ENCODE measurements around the gene DEXI.

DEXI gene

GRCh38 chr16:10921536-10922327, 20.5 kb downstream of the DEXI start:
- no peak for TF ChIP-seq CTCF (IDR thresholded peaks at IDR 0.05; ENCODE audit: control extremely low read depth, extremely low read depth, low read depth, missing control alignments)
- POLR2A ChIA-PET = interaction anchor here (0.6 kb wide), 1 partner anchor 11 kb away, joined by 8 read pairs; no protein-coding TSS in a partner anchor
- CTCF ChIA-PET = interaction anchor here (0.9 to 2.6 kb wide), 7 partner anchors 8 to 407 kb away, joined by 3 to 6 read pairs (median 3); no protein-coding TSS in a partner anchor
- no peak for DNase-seq (ENCODE audit: extremely low spot score)

- no peak for TF ChIP-seq CTCF (IDR thresholded peaks at IDR 0.05; ENCODE audit: control extremely low read depth, extremely low read depth, low read depth, missing control alignments)
- DNase-seq (ENCODE audit: extremely low spot score) = no peak
- POLR2A ChIA-PET = no interaction called here
- CTCF ChIA-PET = interaction anchor here (1.8 to 2.6 kb wide), 2 partner anchors 9 to 29 kb away, joined by 4 to 6 read pairs; no protein-coding TSS in a partner anchor
Observed at GRCh38 chr16:10920726-10921427, 21.4 kb downstream of the DEXI start.

- ChIA-PET CTCF (interaction anchor here (0.8 to 3.2 kb wide), 42 partner anchors 9 to 610 kb away, joined by 3 to 37 read pairs (median 5); partner anchors contain the start of genes CLEC16A and NUBP1), POLR2A (interaction anchor here (1.3 kb wide), 1 partner anchor 30 kb away, joined by 3 read pairs; no protein-coding TSS in a partner anchor)
- no peak for TF ChIP-seq CTCF (IDR thresholded peaks at IDR 0.05; ENCODE audit: control extremely low read depth, extremely low read depth, low read depth, missing control alignments)
- DNase-seq (ENCODE audit: extremely low spot score) = no peak
Observed at GRCh38 chr16:10919003-10919351, 23.3 kb downstream of the DEXI start.

GRCh38 chr16:10918294-10919002, 23.8 kb downstream of the DEXI start:
- DNase-seq (ENCODE audit: extremely low spot score) = peak; percentile 81
- CTCF ChIA-PET = interaction anchor here (0.6 to 3.2 kb wide), 45 partner anchors 10 to 639 kb away, joined by 3 to 37 read pairs (median 5); partner anchors contain the start of genes CLEC16A and NUBP1
- POLR2A ChIA-PET = interaction anchor here (1.3 kb wide), 1 partner anchor 29 kb away, joined by 3 read pairs; no protein-coding TSS in a partner anchor
- peak; percentile 86 for TF ChIP-seq CTCF (IDR thresholded peaks at IDR 0.05; ENCODE audit: control extremely low read depth, extremely low read depth, low read depth, missing control alignments)

GRCh38 chr16:10916534-10916933, 25.7 kb downstream of the DEXI start:
- ChIA-PET POLR2A (no interaction called here), CTCF (interaction anchor here (0.9 to 1.1 kb wide), 4 partner anchors 40 to 402 kb away, joined by 3 read pairs; no protein-coding TSS in a partner anchor)
- DNase-seq (ENCODE audit: extremely low spot score) = no peak
- no peak for TF ChIP-seq CTCF (IDR thresholded peaks at IDR 0.05; ENCODE audit: control extremely low read depth, extremely low read depth, low read depth, missing control alignments)

- DNase-seq (ENCODE audit: extremely low spot score) = no peak
- no peak for TF ChIP-seq CTCF (IDR thresholded peaks at IDR 0.05; ENCODE audit: control extremely low read depth, extremely low read depth, low read depth, missing control alignments)
- POLR2A ChIA-PET = interaction anchor here (0.6 to 1.6 kb wide), 2 partner anchors 14 to 41 kb away, joined by 3 read pairs; no protein-coding TSS in a partner anchor
- CTCF ChIA-PET = interaction anchor here (1.1 to 6.1 kb wide), 9 partner anchors 7 to 172 kb away, joined by 3 to 37 read pairs (median 4); partner anchors contain the start of gene DEXI
Observed at GRCh38 chr16:10911267-10911666, 31.0 kb downstream of the DEXI start.

Data from GM10248 (cell line).